ENCODE data around the gene TRH.

Gene TRH, protein sequence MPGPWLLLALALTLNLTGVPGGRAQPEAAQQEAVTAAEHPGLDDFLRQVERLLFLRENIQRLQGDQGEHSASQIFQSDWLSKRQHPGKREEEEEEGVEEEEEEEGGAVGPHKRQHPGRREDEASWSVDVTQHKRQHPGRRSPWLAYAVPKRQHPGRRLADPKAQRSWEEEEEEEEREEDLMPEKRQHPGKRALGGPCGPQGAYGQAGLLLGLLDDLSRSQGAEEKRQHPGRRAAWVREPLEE

DNA sequence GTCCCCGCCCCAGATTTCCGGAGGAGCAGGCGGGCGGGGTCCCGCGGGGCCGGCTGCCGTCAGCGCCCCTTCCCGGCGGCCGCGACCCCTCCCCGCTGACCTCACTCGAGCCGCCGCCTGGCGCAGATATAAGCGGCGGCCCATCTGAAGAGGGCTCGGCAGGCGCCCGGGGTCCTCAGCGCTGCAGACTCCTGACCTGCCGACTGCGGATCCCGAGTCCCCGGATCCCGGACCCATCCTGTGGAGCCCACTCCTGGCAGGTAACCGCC is at the start of gene TRH:
TSS of gene TRH (plus strand) at position 157 of the 269 bp plus-strand sequence. CDS start 1,097 bp downstream, outside the sequence.
- DNase-seq, result no peak

DNA sequence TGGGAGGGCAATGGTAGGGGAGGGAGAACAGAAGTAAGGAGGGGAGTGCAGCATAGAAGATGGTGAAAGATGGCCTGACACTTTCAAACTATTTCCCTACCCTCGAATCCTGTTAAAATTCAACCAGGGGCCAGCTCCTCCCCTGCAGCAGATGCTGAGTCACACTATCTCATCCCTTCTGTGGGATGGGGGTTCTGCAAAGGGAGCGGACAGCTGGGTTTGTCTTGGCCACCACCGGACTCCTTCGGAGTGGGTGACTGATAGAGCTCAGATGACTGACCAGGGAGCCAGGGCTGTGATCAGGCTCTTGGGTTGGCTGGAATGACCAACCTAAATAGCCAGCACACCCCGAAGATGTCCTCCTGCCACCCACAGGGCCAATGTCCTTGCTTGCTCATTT is 47.4 kb upstream of the TRH start:
- DNase-seq, result no peak

DNA sequence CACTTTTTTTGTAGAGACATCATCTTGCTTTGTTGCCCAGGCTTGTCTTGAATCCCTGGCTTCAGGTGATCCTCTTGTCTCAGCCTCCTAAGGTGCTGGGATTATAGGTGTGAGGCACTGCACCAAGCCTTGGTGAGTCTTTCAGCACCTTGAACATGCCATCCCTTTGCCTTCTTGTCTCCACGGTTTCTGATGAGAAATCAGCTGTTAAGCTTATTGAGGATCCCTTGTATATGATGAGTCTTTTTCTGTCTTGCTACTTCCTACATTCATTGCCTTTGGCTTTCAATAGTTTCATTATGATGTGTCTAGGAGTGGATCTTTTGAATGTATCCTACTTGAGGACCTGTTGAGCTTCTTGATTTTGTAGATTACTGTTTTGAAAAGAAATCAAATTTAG is 45.1 kb upstream of the TRH start:
- no peak for DNase-seq

DNA sequence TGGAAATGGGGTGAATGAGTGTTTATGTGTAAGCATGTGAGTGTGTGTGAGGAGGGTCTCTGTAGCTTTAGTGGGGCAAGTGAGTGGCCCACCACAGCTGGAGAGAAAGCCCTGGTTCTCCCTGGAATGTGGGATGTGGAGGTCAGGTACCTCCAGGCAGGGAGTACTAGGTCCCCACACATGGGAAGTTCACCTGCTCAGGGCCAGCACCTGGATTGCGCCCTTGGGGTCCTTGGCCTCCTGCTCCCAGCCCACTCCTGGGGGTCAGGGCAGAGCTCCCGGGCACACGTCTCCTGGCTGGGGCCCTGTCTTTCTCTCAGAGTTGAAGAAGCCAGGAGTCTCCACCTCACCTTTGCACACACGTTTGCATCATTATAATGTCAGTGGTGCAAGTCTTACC is 41.0 kb upstream of the TRH start:
- no peak for DNase-seq

- no peak for DNase-seq
Measured at GRCh38 chr3:129934234-129935123, 40.0 kb upstream of the TRH start.

DNA sequence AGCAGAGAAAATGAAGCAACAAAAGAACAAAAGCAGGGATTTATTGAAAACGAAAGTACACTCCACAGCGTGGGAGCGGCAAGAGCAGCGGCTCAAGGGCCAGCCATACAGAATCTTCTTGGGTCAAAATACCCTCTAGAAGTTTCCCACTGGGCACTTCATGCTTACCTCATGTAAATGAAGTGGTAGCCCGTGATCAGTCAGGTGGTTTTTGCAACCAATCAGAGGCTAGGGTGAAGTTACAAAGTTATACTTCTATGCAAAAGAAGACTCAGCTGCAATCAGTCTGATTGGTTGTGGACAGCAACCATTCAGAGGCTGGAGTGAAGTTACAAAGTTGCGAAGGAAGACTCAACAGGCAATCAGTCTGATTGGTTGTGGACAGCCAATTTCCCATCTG is 37.8 kb upstream of the TRH start:
- DNase-seq, result no peak

GRCh38 chr3:129937717-129938116 is 36.8 kb upstream of the TRH start:
- no peak for DNase-seq

GRCh38 chr3:129938140-129938930 is 36.2 kb upstream of the TRH start:
- no peak for DNase-seq

GRCh38 chr3:129940086-129940485 is 34.4 kb upstream of the TRH start:
- no peak for DNase-seq

DNA sequence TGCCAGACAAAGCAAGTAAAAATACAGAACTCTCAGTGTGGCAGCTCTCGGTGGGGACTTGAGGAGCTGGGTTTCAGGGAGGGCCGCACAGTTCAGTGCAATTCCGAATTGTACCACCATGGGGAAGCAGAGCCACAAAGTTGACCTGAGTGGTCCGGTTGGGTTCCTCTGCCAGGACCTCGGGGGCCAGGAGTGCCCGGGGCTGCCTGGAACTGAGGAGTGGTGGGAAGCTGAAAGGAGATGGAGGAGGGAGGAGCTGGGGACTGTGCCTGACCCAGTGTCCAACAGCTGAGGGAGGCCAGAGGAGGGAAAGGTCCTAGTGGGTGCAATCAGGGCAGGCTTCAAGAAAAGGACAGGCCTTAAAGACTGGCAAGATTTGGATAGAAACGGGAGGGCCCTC is 32.2 kb upstream of the TRH start:
- no peak for DNase-seq

DNA sequence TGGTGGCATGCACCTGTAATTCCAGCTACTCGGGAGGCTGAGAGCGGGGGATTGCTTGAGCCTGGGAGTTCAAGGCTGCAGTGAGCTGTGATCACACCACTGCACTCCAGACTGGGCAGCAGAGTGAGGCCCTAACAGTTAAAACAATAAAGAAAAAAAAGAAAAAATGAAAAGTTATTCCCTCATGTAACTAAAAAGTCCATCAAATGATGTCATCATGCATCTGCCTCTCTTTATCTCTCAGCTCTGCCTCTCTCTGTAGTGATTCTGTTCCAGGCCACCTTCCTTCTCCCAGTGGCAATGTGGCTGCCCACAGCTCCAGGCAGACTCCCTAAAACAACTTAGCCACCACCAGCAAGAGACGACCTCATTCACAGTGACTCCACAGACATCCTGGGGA is 31.5 kb upstream of the TRH start:
- DNase-seq, result no peak

- no peak for DNase-seq
Measured at GRCh38 chr3:129944709-129945108, 29.8 kb upstream of the TRH start.

GRCh38 chr3:129947538-129948240 is 26.8 kb upstream of the TRH start:
- DNase-seq, result no peak

DNA sequence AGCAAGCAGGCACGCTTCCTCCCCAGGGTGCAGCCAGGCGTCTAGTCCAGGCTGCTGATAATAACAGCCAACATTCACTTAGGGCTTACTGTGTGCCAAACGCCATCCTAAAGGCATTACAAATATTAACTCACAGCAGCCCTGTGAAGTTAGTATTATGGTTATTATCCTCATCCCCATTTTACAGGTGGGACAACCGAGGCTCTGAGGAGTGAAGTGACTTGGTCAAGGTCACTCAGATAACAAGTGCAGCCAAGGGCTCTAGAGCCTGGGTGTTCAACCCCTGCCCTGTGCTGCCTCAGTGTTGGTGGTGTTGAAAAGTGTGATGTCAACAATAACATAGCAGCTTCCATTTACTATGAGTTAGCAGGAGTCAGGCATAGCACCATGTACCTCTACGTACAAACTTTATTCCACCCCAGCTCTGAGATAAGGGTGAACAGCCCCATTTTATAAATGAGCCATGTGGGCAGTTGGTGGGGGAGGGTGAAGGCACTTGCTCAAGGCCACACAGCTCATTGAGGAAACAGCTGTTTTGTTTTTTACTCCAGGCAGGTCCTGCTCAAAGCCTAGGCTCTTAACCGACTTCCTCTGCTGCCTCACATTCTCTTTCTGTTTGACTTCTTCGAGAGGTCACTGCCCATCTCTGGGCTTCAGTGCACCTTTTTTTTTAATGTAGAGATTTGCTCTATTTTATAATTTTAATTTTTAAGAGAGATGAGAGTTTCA is 24.0 kb upstream of the TRH start:
- DNase-seq, result no peak

DNA sequence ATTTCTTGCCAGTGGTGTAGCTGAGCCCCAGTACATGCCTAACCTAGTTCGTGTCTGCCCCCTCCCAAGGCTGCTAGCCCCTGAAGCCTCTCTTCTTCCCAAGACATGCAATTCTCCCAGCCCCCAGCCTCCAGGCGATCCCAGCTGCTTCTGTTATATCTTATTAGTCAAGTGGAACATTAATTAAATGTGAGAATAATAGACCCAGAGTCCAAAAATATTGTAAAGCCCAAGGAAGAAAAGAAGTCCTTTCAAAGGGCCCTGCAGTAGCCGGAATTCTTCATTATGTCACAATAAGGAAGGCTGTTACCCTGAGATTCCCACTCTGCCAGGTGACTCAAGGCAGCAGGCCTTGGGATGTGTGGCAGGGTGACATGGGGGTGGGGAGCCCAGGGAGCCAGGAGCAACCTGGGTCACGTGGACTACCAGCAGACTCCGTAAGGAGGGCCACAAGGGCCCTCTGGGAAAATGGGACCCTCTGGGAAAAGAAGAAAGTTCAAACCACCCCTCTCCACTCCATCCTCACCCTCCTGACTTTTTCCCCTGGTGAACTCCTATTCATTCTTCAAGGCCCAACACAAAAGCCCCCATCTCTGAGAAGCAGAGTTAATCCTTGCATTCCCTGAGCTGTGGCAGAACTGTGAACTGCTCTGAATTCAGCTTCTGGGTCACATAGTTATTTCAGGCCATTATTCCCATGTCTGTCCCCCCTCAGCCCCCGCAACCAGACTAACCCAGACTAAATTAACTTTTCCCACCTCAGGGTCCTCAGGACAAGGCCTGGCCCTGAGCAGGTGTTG is 21.8 kb upstream of the TRH start:
- DNase-seq, result no peak

DNA sequence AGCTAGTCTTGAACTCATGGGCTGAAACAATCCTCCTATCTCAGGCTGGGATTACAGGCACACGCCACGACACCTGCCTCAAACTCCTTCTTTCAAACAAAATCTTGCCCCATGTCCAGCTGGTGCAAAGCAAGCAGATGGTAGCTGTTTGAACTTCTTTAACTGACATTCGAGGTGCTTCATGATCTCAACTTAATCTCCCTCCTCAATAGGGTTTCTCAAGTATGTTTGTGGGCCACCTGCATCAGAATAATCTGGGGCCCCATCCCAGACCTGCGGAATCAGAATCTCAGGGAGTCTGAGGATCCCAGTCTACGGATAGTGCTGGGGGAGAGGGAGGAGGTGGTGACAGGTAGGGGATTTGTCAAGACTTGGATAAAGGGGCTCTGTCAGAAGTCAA is 20.9 kb upstream of the TRH start:
- DNase-seq, result no peak

DNA sequence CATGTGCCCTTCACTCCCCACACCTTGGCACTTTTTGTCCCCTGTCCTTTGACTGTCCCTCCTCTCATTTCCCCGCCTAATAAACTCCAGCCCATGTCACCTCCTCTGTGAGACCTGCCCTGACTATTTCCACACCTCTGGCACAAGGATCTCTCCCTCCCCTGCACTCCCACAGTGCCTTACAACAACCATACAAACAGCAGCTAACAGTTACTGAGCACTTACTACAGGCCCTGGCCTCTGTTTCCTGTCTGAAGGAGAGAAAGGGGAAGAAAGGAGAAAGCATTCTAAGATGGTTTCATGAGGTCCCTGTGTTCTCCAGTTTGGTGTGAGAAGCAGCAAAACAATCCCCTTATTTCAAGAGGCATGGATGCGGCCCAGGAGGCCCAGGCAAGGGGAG is 20.0 kb upstream of the TRH start:
- DNase-seq, result no peak

GRCh38 chr3:129956936-129957335 is 17.6 kb upstream of the TRH start:
- DNase-seq, result no peak

DNA sequence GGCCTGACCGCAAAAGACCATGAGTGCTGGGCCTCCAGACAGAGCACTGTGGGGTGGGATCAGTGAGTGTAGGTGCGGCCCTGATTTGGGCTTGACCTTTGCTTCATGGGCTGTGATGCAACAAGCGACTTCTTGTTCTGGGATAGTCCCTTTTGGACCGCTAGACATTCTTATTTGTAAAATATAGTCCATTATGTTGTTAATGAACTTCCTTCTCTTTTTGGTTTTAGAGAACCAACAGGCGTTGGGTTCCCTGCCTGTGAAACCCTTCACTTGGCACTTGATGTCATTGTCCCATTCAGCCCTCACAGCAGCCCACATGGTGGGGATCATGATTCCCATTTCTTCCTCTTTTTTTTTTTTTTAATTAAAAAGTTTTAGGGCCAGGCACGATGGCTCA is 15.8 kb upstream of the TRH start:
- DNase-seq, result no peak

- DNase-seq, result no peak
Measured at GRCh38 chr3:129961141-129961541, 13.4 kb upstream of the TRH start.

- no peak for DNase-seq
Measured at GRCh38 chr3:129962600-129962999, 11.9 kb upstream of the TRH start.

DNA sequence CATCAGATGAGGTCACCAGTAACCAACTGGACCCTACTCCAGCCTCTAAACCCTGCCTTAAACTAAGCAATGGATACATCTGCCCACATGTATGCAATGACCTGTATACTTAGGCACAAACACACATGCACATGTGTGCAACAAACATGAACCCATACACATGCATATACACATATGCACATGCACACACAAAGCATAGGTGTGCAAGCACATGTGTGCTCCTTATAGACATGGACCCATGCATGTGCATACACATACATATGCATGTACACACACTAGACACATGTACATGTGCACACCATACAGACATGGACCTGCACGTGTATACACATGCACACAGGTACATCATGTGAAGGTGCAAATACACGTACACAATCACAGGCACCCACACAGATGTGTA is 8.6 kb upstream of the TRH start:
- no peak for DNase-seq

Measured in T1000 (cell line).